A549 (cell line): ENCODE results near the gene HNF1B.

Experiments used
- BHLHE40 ChIP-seq: IDR thresholded peaks from 2 replicates; pipeline ENCODE4 v1.6.1; 2012; ENCODE audit warnings: low read depth, low read length, inconsistent platforms
- CEBPB ChIP-seq, 2 experiments: fragments of >200 bp in 1 of 2; sonication (Bioruptor Twin) in 1 of 2; formaldehyde crosslinking in 1 of 2; IDR thresholded peaks; 2 replicates each; pipeline ENCODE4 v1.6.1; 2012 to 2016
- ESRRA ChIP-seq: fragments of 150-350 bp; IDR thresholded peaks from 2 replicates; pipeline ENCODE4 v1.6.1; 2014; ENCODE audit warnings: mild to moderate bottlenecking, low read length, borderline replicate concordance
- KDM5A ChIP-seq: fragments of 200-600 bp; sonication (generic); IDR thresholded peaks from 2 replicates; pipeline ENCODE4 v1.6.1; 2016; ENCODE audit warnings: antibody characterized with exemption, mild to moderate bottlenecking
- POLR2A ChIP-seq: IDR thresholded peaks from 2 replicates; pipeline ENCODE4 v1.6.1; 2012; ENCODE audit warnings: mild to moderate bottlenecking, low read length
- RAD21 ChIP-seq, 2 experiments: fragments of >200 bp in 1 of 2; sonication (Bioruptor Twin) in 1 of 2; formaldehyde crosslinking in 1 of 2; IDR thresholded peaks in 1 of 2; conservative IDR thresholded peaks in 1 of 2; 2 replicates in 1 of 2; 3 replicates in 1 of 2; pipeline ENCODE4 v1.6.1; 2012 to 2018; ENCODE audit warnings: inconsistent platforms in 1 of 2
- RARB ChIP-seq: fragments of 250-450 bp; sonication (Bioruptor Pico); IDR thresholded peaks from 2 replicates; pipeline ENCODE4 v1.8.0; 2021; ENCODE audit warnings: mild to moderate bottlenecking, moderate library complexity
- TP53 ChIP-seq: fragments of 250-450 bp; sonication (Bioruptor Pico); IDR thresholded peaks from 2 replicates; pipeline ENCODE4 v1.5.0; 2021; ENCODE audit warnings: mild to moderate bottlenecking, moderate library complexity
- TF ChIP-seq, protein P1 (sequence below): IDR thresholded peaks from 2 replicates; pipeline ENCODE4 v1.6.1; 2012
- TF ChIP-seq, protein P2 (sequence below): fragments of >200 bp; sonication (Bioruptor Twin); formaldehyde crosslinking; IDR thresholded peaks from 3 replicates; pipeline ENCODE4 v1.5.1; 2016

DNA sequence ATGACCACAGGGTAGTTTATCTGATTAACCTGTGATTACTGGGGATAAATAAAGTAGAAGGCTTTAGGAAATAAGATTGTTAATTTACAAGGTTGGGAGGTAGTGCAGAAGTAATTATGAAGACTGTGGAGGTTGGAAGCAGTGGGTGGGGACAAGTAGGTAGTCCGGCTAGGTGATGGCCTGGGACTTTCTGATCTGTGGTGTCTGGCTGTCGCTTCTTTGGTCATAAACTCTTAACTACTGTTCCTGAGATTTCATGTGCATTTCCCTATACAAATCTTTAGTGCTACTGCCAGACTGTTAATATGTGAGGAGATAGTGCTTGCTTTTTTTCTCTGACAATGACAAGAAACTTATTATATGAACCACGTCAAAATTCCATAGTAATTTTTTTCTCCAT, 19.5 kb upstream of the HNF1B start:
- TF ChIP-seq TP53 (no peak), CEBPB (IDR thresholded peaks at IDR 0.05) (no peak), KDM5A (no peak), POLR2A (no peak), RARB (CRISPR knock-in tag) (no peak), BHLHE40 (no peak), RAD21 (conservative IDR thresholded peaks at IDR 0.05 in 1 of 2, IDR thresholded peaks at IDR 0.05 in 1 of 2) (no peak), ESRRA (no peak)
- TF ChIP-seq, protein P1, sequence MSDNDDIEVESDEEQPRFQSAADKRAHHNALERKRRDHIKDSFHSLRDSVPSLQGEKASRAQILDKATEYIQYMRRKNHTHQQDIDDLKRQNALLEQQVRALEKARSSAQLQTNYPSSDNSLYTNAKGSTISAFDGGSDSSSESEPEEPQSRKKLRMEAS, result no peak
- TF ChIP-seq, protein P2, sequence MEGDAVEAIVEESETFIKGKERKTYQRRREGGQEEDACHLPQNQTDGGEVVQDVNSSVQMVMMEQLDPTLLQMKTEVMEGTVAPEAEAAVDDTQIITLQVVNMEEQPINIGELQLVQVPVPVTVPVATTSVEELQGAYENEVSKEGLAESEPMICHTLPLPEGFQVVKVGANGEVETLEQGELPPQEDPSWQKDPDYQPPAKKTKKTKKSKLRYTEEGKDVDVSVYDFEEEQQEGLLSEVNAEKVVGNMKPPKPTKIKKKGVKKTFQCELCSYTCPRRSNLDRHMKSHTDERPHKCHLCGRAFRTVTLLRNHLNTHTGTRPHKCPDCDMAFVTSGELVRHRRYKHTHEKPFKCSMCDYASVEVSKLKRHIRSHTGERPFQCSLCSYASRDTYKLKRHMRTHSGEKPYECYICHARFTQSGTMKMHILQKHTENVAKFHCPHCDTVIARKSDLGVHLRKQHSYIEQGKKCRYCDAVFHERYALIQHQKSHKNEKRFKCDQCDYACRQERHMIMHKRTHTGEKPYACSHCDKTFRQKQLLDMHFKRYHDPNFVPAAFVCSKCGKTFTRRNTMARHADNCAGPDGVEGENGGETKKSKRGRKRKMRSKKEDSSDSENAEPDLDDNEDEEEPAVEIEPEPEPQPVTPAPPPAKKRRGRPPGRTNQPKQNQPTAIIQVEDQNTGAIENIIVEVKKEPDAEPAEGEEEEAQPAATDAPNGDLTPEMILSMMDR, result no peak
